ENCODE data around the gene COX8C.
"Not testable (repeated sequence)": the region's sequence is repeated elsewhere in the genome, so short reads cannot be mapped to it uniquely, and the experiment has no call there.

The COX8C gene

DNA sequence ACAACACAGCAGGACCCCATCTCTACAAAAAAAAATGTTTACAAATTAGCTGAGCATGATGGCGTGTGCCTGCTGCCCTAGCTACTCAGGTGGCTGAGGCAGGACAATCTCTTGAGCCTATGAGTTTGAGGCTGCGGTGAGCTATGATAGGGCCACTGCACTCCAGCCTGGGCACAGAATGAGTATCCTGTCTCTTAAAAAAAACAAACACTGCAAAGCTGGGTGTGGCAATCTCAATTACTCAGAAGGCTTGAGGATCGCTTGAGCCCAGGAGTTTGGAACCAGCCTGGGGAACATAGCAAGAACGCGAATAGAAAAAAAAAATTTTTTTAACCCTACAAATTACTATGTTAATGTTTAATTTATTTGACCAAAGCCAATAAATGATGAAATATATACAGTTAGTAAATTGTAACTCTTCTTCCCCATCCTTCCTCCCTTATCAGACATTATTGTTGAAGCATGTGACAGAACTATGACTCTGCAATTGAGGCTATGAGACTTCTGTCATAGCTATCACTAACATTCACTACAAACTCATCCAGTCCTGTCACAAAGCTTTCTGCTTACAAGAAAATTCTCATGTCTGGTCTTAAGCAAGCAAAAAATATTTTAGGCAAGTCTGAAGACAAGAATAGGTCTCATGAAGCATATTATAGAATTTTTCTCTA, 23.9 kb upstream of the COX8C start:
- no peak for DNase-seq

DNA sequence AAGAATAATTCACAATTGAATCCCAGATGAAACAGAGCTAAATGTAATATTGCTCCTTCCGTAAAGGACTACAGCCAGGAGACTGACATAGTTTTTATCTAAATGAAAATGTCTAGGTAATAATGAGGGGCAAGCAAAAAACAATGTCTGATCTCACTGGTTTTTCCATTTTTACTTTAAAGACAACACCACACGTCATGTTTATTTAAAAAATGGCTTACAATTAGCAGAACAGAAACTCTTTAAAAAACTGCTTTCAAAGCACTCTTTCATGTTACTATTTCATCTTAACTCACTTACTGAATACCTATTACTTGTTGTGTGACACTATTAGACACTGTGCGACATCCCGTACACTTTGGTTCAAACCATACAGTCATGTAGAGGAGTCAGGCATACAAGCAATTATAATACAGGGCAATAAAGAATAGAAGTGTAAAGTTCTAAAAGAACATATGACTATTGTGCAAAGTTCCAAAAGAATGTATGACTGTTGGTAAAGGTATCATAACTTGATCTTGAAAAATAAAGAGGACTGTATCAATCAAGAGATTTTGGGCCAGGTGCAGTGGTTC, 23.3 kb upstream of the COX8C start:
- DNase-seq = no peak

DNA sequence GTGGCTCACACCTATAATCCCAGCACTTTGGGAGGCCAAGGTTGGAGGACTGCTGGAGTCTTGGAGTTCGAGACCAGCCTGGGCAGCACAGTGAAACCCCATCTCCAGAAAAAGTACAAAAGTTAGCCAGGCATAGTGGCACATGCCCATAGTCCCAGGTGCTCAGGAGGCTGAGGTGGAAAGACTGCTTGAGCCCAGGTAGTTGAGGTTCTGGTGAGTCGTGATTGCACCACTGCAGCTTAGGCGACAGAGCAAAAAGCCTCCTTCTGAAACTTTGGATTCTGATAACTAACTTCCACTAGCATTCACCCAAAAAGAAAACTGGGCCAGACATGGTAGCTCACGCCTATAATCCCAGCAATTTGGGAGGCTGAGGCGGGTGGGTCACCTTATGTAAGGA, 20.8 kb upstream of the COX8C start:
- DNase-seq = no peak

DNA sequence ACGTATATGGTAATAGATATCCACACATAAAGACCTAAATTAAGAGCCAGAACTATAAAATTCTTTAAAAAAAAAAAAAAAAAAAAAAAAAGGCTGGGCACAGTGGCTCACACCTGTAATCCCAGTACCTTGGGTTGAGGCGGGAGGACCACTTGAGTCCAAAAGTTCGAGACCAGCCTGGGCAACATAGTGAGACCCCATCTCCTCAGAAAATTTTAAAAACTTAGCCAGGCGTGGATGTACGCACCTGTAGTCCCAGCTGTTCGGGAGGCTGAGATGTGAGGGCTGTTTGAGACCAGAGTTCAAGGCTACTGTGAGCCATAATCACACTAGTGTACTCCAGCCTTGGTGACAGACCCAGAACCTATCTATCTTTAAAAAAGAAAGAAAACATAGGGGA, 18.4 kb upstream of the COX8C start:
- no peak for DNase-seq

DNA sequence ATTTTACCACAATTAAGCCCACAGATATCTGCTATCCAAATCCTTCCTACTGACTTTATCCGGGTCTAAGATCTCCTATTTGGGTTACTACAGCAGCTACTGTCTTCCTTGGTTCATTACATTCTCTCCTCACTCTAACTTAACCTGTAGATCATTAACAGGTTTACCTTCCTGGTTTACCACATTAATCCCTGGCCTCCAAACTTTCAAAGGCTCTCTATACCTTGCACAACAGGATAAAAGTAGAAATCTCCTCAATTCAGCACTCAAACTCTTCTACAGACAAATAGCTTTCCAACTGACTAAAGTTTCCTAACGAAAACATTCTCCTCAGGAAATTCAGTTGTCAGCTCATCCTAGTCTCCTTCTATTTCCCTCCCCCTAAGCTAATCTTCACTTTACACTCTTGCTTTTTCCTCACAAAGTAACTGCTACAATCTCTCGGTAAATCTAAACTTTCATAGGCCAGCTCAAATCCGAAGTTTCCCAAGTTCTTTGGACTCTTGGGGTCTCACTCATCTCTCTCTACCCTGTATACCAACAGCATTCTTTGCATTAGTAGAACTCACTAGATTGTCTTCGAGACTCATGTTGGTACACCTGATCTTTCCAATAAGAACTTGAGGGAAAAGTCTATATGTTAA, 16.9 kb upstream of the COX8C start:
- DNase-seq = no peak

DNA sequence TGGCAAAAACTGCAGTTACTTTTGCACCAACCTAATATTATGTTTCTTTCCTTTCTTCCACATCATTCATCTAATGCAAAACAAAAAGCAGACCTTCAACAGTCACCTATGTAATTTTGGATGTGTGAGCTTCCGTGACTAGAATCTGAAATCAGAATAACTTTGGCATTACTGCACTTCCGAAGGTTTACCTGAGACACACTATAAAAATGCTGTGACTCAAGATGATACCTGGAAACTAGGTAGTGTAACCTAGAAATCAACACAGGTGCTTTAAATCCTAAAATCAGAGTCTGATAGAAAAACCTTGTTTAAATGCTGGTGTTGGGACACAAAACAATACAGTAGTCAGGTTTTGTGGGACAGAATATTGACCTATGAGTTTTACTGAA, 16.4 kb upstream of the COX8C start:
- DNase-seq = no peak

DNA sequence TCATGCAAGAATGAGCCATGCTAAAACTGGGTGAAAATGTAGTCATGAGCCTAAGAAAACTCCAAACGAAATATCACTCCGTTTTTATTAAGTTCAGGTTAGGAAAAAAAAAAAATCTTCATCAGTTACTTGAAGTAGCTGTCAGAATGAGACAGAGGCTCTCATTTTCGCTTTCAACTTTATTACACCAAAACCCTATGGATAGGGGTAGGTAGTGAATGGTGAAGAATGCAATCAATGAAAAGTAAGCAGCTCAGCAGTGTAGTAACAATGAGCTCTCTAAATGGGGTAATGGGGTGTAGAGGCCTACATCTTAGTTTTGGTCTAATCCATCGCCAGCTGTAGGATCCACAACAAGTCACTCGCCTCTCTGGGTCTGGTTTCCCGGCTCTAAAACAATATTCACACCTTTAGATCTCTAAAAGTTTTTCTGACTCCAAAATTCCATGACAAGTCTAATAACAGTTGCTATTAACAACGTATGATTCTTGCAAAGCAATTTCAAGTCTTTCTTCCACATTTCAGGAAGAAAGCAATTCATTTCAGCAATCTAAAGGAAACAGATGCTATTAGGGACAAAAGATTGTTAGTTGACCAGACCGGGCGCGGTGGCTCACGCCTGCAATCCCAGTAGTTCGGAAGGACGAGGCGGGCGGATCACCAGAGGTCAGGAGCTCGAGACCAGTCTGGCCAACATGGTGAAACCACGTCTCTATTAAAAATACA, 15.8 kb upstream of the COX8C start:
- DNase-seq = no peak

DNA sequence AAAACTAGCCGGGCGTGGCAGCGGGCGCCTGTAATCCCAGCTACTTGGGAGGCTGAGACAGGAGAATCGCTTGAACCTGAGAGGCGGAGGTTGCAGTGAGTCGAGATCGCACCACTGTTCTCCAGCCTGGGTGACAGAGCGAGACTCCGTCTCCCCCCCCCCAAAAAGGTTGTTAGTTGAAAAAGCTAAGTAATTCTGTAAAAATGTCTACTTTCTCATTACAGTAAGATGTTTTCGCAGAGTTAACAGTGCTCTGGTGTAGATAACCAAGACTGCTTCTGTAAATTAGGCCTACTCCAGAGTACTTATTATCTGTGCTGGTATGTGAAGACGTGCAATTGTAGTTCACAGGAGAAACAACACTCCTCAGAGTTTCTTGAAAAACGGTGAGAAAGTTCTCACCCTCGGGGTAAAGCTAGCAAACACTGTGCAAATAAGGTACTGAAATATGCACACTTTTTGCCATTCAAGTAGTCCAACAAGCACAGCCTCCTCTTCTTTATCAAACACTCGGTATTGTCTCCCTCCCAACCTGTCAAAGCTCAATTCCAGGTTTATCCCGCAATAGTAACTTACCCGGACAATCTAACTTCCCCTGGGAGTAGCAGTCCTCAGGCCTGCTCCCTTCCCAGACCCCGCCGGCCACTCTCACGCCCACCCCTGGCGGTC, 15.1 kb upstream of the COX8C start:
- no peak for DNase-seq

DNA sequence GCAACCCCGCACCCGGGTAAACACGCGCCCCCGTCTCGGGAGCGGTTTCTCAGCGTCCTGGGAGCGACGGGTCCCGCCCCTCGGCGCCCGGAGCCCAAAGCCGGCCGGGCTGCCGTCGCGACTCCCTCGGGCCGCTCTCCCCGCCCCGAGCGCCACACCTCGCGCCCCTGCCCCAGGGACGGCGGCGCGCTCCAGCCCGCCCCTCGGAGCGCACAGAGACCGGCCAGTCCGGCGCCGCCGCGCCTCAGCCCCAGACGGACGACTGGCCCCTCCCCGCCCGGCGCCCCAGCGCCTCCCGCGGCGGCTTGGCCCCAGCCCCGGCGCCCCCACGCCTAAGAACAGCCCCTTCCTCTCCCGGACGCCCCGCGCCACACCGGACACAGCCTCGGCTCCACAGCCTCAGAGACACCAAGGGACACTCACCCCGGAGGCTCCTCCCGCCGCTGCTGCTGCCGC, 14.6 kb upstream of the COX8C start:
- no peak for DNase-seq

DNA sequence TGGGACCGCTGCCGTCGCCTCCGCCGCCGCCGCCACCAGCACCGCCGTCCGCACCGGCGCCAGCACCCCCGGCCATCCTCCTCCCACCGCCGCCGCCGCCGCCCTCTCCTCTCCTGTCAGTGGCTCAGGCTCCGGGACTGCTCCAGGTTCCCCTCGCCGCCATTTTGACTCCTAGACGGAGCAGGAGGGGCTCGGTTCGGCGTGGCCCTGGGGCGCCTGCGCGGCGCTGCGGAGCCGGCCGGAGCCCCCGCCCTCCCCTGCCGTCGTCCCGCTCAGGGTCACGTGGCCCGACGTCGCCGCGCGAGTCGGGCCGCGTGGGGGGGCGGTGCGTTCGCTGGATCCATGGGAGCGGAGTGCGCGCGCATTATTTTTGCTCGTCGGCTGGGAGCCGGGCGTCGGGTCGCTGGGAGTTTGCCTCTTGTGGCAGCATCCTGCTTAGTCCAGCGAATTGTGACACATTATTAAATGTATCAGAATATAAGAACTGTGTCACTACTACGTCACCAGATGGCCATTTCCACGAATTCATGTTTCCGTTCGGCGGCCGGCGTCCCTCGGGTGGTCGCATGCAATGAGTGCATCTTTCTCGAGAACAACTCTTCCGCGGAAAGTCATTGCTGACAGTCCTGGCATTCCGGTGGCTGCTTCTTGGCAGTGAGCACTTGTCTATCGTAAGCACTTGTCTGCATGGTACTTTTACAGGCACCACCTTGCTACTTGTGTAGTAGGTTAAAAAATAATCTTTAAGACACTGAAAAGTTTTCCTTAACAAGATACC, 13.9 kb upstream of the COX8C start, which contains the start of gene BTBD7:
TSS of gene BTBD7 (minus strand) at position 184 of the 778 bp plus-strand sequence. CDS start 36,985 bp downstream, outside the sequence.
- DNase-seq = peak; percentile 98

DNA sequence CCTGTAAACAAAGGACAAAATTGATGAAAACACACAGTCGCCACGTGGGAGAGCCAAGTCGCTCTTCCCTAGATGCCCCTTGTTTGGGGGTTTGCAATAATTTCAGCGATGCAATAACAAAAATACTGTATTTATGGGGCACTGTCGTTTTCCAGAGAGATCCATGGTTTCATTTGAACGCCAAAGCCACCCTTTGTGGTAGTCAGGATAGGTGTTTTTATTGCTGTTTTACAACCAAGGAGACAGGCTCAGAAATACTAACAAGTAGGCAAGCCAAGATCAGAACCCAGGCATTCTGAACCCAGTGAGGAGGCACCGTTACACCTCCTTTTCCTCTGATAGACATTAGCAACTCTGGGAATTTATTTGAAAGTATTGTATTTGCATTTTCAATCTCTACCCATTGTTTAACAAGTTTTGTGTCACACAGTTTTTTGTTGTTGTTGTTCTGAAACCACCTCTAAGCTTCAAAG, 13.3 kb upstream of the COX8C start:
- no peak for DNase-seq

DNA sequence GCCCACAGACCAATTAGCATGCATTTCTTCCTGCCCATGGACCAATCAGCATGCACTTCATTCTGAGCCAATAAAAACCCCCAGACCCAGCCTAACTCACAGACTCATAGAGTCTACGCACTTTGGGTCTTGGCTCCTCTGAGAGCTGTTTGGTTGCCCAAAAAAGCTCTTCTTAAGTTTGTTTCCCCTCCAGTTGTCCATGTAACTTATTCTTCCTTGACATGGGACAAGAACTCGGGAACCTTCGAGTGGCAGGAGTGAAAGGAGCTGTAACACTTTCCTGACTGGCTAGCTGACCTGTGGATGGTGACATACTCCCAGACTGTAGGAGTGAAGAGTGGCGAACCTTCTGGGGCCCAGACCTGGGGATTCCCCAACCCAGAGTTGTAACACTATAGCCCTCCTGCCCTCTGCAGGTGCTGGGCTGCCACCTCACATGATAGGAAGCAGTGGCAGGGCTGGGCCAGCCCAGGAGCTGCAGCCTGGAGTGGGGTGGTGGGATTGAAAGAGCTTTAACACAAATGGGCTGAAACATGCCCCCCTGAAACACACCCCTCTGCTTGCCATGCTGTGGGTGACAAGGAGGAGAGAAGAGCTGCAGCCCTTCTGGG, 9.7 kb upstream of the COX8C start:
- no peak for DNase-seq

DNA sequence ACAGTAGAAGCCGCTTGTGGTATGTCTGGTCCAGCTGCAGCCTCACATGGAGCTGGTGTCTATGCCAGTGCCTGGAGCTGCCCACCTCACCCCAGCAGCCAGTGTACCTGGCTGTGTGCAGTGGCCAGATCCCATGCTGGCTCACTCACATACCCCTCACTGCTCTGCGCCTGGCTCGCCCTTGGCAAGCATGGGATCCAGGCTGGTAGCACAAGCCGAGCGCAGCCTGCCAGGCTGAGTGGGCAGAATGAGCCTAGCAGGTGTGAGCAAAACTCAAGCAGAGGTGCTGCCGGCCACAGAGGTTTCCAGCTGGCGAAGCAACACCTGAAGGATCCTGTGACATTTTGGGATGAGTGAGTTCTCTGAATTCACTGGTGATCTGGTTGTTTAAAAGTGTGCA, 9.1 kb upstream of the COX8C start:
- DNase-seq = no peak

DNA sequence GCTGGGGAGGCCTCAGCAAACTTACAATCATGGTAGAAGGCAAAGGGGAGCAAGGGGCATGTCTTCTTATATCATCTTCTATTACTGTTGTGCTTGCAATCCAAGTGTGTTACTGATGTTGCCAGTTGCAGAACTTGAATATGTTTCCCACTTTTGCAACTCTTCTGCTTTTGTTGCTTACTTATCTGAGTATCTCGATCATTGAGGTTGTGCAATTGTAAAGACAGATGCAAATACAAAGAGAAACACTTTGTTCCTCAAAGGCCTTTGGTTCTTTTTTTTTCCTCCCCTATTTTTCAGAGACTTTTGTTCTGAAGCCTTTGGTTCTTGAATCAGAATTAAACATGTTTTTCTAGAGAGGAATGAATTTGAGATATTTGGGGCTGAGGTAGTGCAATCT, 3.7 kb upstream of the COX8C start:
- DNase-seq = no peak

DNA sequence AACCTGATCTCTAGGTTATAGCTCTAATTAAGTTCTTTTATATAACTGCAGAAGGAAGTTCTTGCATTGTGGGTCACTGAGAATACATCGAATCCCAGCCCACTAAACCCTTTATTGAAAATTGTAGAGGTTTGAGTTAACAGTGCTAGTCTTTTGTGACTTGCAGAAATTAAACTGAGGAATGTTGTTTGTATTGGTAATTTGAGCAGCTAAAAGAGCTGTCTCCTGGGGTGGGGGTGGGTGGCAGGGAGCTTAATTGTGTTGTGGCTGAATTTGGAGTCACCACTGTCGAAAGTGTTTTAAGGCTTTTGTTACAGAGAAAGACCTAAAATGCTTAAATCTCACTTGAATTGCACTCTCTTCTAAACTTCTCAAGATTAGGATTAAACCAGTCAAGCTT, 3.2 kb upstream of the COX8C start:
- no peak for DNase-seq

DNA sequence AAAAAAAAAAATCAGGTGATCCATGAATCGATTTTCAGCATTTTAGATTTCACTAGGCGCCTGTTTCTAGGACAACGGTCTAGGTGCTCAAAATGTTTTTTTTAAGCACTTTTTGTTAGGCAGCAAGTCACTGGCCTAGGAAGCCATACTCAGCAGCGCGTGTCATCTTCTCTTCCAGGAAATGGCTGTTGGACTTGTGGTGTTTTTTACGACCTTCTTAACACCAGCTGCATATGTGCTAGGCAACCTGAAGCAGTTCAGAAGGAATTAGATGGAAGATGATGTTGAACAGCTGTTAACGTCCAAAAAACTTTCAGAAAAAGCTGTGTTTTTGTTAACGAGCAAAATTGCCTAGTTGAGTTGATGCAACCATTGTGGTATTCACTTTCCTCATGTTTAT, 868 bp downstream of the COX8C start:
- no peak for DNase-seq

DNA sequence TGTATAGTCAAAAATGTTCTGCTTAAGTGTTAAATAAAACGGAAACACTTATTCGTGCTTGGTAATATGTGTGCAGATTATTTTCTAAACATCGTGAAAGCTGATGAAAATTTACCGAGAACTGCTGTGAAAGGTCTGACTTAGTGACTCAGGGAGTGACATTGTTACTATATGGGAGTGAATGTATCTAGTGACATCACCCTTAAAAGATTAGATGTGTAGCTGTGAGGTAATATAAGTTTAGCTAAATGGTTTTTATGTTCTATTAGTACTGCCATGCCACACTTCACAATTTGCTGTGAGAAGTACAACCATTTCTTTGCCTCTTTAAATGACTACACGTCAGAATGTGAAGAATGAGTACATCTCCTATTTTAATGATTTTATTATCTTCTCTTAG, 1.3 kb downstream of the COX8C start:
- no peak for DNase-seq

DNA sequence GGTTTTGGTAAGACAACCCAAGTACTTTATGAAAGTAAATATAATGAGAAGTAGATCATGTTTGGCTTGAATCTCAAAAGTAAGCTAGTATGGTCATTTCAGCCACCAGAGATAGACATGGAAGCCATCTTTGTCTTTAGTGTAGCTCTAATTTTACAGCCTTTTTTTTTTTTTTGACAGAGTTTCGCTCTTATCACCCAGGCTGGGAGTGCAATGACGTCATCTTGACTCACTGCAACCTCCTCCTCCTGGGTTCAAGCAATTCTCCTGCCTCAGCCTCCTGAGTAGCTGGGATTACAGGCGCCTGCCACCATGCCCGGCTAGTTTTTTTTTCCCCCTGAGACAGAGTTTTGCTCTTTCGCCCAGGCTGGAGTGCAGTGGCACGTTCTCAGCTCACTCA, 7.9 kb downstream of the COX8C start:
- not testable (repeated sequence) for DNase-seq

DNA sequence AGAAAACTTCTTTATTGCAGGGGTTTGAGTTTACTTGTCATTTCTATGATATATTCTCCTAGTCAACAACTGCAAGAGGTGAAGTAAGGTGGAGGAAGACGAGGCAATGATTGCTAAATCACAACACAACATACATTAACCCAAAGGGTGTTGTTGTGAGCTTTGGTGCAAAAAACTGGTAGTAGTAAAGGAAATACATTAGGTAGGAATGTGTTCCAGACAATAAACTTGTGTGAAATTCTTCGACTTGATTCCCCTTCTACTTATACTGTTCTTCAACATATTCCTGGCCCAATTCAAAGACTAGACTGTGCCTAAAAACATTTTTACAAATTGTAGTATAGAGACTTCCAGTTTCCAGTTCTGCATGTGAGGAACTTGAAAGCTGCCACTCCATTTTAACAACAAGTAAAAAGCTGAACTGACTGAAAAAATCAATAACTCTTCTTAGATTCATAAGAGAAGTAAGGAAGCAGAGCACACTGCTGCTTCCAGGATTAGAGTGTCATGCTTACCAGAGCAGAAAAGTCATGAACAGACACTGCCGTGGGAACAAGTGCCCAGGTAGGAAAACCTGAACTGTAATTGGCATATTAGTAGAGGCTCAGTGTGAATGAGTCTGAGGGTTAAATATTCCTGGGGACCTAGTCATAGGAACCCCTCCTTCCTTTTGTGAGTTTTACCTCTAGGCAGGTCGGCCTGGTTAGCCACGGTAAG, 22.2 kb downstream of the COX8C start:
- no peak for DNase-seq

DNA sequence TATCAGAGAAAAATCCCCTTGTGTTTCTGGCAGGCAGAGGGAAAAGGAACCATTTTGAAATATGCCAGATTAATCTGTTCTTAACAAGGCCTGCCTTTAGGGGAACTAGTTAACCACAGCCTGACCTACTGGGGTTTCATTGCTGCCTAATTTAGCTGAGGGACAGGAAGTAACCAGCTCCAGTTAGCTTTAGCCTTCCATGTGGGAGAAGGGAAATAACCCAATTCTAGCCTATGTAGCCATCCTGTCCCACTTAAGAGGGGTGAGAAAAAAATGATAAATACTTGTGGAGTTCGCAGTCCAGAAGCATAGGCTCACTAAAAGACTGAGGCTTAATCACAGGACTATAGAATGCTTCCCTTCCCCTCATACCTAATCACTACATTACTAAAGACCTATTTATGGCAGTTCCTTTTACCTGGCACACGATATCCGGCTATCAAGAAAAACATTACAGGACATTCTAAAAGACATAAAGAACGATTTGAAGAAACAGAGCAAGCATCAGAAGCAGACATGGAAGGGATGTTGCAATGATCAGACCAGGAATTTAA, 22.8 kb downstream of the COX8C start:
- DNase-seq = no peak

DNA sequence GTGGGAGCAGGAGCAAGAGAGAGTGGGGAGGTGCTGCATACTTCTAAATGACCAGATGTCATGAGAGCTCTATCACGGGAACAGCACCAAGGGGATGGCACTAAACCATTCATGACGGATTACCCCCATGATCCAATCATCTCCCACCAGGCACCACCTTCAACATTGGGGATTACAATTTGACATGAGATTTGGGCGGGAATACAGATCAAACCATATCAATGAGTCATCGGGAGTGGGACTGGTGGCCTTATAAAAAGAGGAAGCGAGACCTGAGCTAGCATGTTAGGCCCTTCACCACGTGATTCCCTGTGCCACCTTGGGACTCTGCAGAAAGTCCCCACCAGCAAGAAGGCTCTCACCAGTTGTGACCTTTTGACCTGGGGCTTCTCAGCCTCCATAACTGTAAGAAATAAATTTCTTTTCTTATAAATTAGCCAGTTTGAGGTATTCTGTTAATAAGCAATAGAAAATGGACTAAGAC, 28.7 kb downstream of the COX8C start:
- DNase-seq = no peak

Data from activated effector memory CD4-positive, alpha-beta T cell treated with anti-CD3 and anti-CD28 coated beads, Interleukin-2, amount 50 U/mL, for 16 hours (primary cell).